Panc1 (cell line): Measurements from ENCODE around the gene BCAS3.

Experiments used
- POLR2AphosphoS5 ChIP-seq: IDR thresholded peaks from 2 replicates; pipeline ENCODE4 v1.6.1; 2012; ENCODE audit warnings: mild to moderate bottlenecking, low read depth, low read length, moderate library complexity
- TF ChIP-seq, protein P1 (sequence below): fragments of 450-650 bp; IDR thresholded peaks from 2 replicates; pipeline ENCODE4 v1.5.1; 2017; ENCODE audit warnings: mild to moderate bottlenecking

DNA sequence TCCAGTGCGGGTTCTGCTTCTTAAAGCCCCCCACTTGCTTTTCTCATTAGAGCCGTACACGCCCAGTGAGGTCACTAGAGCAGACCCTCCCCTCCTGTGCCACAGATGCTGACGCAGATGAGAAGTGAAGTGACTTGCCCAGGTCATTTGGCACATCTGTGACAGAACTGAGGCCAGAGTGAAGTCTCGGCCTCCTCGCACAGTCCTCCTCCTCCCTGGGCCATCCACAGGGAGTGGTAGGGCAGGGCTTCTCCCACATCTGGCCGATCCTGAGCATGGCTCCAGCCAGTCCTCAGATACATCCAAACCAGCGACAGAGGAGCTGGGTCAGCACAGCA lies 706.7 kb downstream of the BCAS3 start:
- TF ChIP-seq, protein P1, sequence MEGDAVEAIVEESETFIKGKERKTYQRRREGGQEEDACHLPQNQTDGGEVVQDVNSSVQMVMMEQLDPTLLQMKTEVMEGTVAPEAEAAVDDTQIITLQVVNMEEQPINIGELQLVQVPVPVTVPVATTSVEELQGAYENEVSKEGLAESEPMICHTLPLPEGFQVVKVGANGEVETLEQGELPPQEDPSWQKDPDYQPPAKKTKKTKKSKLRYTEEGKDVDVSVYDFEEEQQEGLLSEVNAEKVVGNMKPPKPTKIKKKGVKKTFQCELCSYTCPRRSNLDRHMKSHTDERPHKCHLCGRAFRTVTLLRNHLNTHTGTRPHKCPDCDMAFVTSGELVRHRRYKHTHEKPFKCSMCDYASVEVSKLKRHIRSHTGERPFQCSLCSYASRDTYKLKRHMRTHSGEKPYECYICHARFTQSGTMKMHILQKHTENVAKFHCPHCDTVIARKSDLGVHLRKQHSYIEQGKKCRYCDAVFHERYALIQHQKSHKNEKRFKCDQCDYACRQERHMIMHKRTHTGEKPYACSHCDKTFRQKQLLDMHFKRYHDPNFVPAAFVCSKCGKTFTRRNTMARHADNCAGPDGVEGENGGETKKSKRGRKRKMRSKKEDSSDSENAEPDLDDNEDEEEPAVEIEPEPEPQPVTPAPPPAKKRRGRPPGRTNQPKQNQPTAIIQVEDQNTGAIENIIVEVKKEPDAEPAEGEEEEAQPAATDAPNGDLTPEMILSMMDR = no peak
- TF ChIP-seq POLR2AphosphoS5 = no peak
